A549 (cell line): ENCODE results near the gene RNF41. TPM values are rescaled to one million over a fixed set of nuclear protein-coding genes. Genes with fewer than 3 reads are reported as not detected.
"Not testable (repeated sequence)": the region's sequence is repeated elsewhere in the genome, so short reads cannot be mapped to it uniquely, and the experiment has no call there.

ENCODE experiments used
- ATAC-seq, 2 experiments: fragments of 200-7000 bp in 1 of 2; fragments of >200 bp in 1 of 2; cut with Nextera tagmentation in 1 of 2; cut with Tn5 transposase in 1 of 2; 3 replicates each; pipeline versions ENCODE4 v1.8.0 to v1.9.1; 2018 to 2020; ENCODE audit warnings: mild to moderate bottlenecking in 1 of 2, moderate library complexity in 1 of 2
- CTCF ChIA-PET: fragments of 300-600 bp; sonication (Branson Sonifier 250); formaldehyde crosslinking; extraction: SDS; loops from one replicate; lab custom pipeline; 2021; ENCODE audit warnings: antibody characterized with exemption, inconsistent platforms; lab: Yijun Ruan, JAX
- POLR2A ChIA-PET: fragments of 350-600 bp; formaldehyde crosslinking; extraction: SDS; loops from one replicate; lab custom pipeline; 2021; ENCODE audit warnings: antibody characterized with exemption, inconsistent platforms; lab: Yijun Ruan, JAX
- DNase-seq, 2 experiments: peaks; one replicate each; pipeline versions ENCODE4 v3.0.0 to v3.0.0-alpha.2; 2011 to 2016; ENCODE audit warnings: low read depth in 1 of 2, low spot score in 1 of 2
- FAIRE-seq: peaks from 2 replicates; lab custom pipeline; 2011; peaks lifted over from hg19 to GRCh38; lab: Jason Lieb, UNC
- H3K27ac ChIP-seq, 2 experiments: fragments of >200 bp; sonication (Bioruptor Twin); formaldehyde crosslinking; 3 replicates each; pipeline ENCODE4 v1.5.1; 2016 to 2017
- H3K4me1 ChIP-seq: fragments of >200 bp; sonication (Bioruptor Twin); formaldehyde crosslinking; 3 replicates; pipeline ENCODE4 v1.6.1; 2016
- H3K4me2 ChIP-seq: fragments of >200 bp; sonication (Bioruptor Twin); formaldehyde crosslinking; 3 replicates; pipeline ENCODE4 v1.6.1; 2016
- H3K4me3 ChIP-seq: fragments of >200 bp; sonication (Bioruptor Twin); formaldehyde crosslinking; 3 replicates; pipeline ENCODE4 v1.5.1; 2016
- H3K9me3 ChIP-seq: fragments of >200 bp; sonication (Bioruptor Twin); formaldehyde crosslinking; 3 replicates; pipeline ENCODE4 v1.6.1; 2016
- CBX2 ChIP-seq: fragments of 200-600 bp; sonication (generic); IDR thresholded peaks from 2 replicates; pipeline ENCODE4 v1.6.1; 2016; ENCODE audit warnings: low read depth, mild to moderate bottlenecking, borderline replicate concordance
- CBX8 ChIP-seq: fragments of 200-600 bp; sonication (generic); IDR thresholded peaks from 2 replicates; pipeline ENCODE4 v1.6.1; 2016
- FOSL2 ChIP-seq, 2 experiments: fragments of 450-650 bp in 1 of 2; fragments of >200 bp in 1 of 2; sonication (Bioruptor Twin) in 1 of 2; formaldehyde crosslinking; IDR thresholded peaks; 2 replicates each; pipeline versions ENCODE4 v1.5.0 to v1.6.1; 2016 to 2020; ENCODE audit warnings: mild to moderate bottlenecking in 1 of 2, moderate library complexity in 1 of 2
- FOXS1 ChIP-seq: fragments of 250-450 bp; sonication (Bioruptor Pico); IDR thresholded peaks from 2 replicates; pipeline ENCODE4 v1.5.0; 2020; ENCODE audit warnings: mild to moderate bottlenecking, moderate library complexity
- HES2 ChIP-seq: fragments of >200 bp; sonication (Bioruptor Twin); formaldehyde crosslinking; IDR thresholded peaks from 2 replicates; pipeline ENCODE4 v1.6.1; 2016
- HEYL ChIP-seq: fragments of 250-450 bp; sonication (Bioruptor Pico); IDR thresholded peaks from 2 replicates; pipeline ENCODE4 v1.8.0; 2021; ENCODE audit warnings: mild to moderate bottlenecking, moderate library complexity
- HOXB5 ChIP-seq: fragments of 250-450 bp; sonication (Bioruptor Pico); IDR thresholded peaks from 2 replicates; pipeline ENCODE4 v1.5.0; 2020; ENCODE audit warnings: mild to moderate bottlenecking, moderate library complexity
- JUNB ChIP-seq: fragments of >200 bp; sonication (Bioruptor Twin); formaldehyde crosslinking; IDR thresholded peaks from 2 replicates; pipeline ENCODE4 v1.6.1; 2016
- MAX ChIP-seq: IDR thresholded peaks from 2 replicates; pipeline ENCODE4 v1.6.1; 2012
- PHF8 ChIP-seq: fragments of 200-600 bp; sonication (generic); IDR thresholded peaks from 2 replicates; pipeline ENCODE4 v1.6.1; 2016; ENCODE audit warnings: low read depth, mild to moderate bottlenecking, antibody characterized with exemption, moderate library complexity, borderline replicate concordance
- POLR2A ChIP-seq: IDR thresholded peaks from 2 replicates; pipeline ENCODE4 v1.6.1; 2012; ENCODE audit warnings: mild to moderate bottlenecking, low read length
- RAD21 ChIP-seq, 2 experiments: fragments of >200 bp in 1 of 2; sonication (Bioruptor Twin) in 1 of 2; formaldehyde crosslinking in 1 of 2; IDR thresholded peaks in 1 of 2; conservative IDR thresholded peaks in 1 of 2; 2 replicates in 1 of 2; 3 replicates in 1 of 2; pipeline ENCODE4 v1.6.1; 2012 to 2018; ENCODE audit warnings: inconsistent platforms in 1 of 2
- SMC3 ChIP-seq: fragments of >200 bp; sonication (Bioruptor Twin); formaldehyde crosslinking; IDR thresholded peaks from 3 replicates; pipeline ENCODE4 v1.6.1; 2018; ENCODE audit warnings: inconsistent platforms
- USF2 ChIP-seq: fragments of 450-650 bp; IDR thresholded peaks from 2 replicates; pipeline ENCODE4 v1.6.1; 2014; ENCODE audit warnings: antibody characterized with exemption
- ZC3H11A ChIP-seq: fragments of 450-650 bp; IDR thresholded peaks from 2 replicates; pipeline ENCODE4 v1.6.1; 2014; ENCODE audit warnings: antibody characterized with exemption, mild to moderate bottlenecking
- ZFP36 ChIP-seq: fragments of 450-650 bp; IDR thresholded peaks from 2 replicates; pipeline ENCODE4 v1.6.1; 2014; ENCODE audit warnings: borderline replicate concordance; ENCODE audit not compliant: partially characterized antibody
- WGBS: methylation state at CpG from one replicate; pipeline ENCODE4 v1.1.6; 2017; ENCODE audit errors: missing lambda C conversion rate; 5-methylcytosine and 5-hydroxymethylcytosine counted together
- polyA plus RNA-seq, 4 experiments: library from polyadenylated mRNA; depleted of rRNA in 3 of 4; stranded (reverse); fragments of >200 nt; fragmentation: RNase III in 1 of 4; extraction: RNeasy Plus Mini Kit Qiagen cat#74134 plus additional on column Dnase treatment in 1 of 4; gene quantifications; 2 replicates in 3 of 4; 3 replicates in 1 of 4; pipeline ENCODE4 v1.2.3, GENCODE V29; 2011 to 2017
- TF ChIP-seq, protein P1 (sequence below): fragments of >200 bp; sonication (Bioruptor Twin); formaldehyde crosslinking; IDR thresholded peaks from 3 replicates; pipeline ENCODE4 v1.5.1; 2016
- TF ChIP-seq, protein P2 (sequence below): fragments of 200-600 bp; sonication (generic); IDR thresholded peaks from 2 replicates; pipeline ENCODE4 v1.6.1; 2016; ENCODE audit warnings: antibody characterized with exemption, mild to moderate bottlenecking, moderate library complexity
- TF ChIP-seq, protein P3 (sequence below): fragments of 150-350 bp; IDR thresholded peaks from 2 replicates; pipeline ENCODE4 v1.6.1; 2014; ENCODE audit warnings: low read depth, mild to moderate bottlenecking, low read length

The RNF41 gene
- polyA plus RNA-seq, 2 of the 4 experiments (the other 2 are of a cell fraction), result 21.7 to 47.8 TPM

GRCh38 chr12:56266068-56266692 is 44.5 kb upstream of the RNF41 start:
- Histone ChIP-seq H3K27ac (peak overlapping the region; percentile 77 to 93), H3K4me3 (peak overlapping the region; percentile 47), H3K4me1 (peaks cover 27% of the 10 kb centered on the region), H3K4me2 (peak overlapping the region; percentile 85)
- WGBS, result 55% methylated on average over 14 of the region's 16 CpGs
- DNase-seq, ATAC-seq, FAIRE-seq, H3K9me3 ChIP-seq: not testable (repeated sequence)
- CTCF ChIA-PET, result interaction anchor here (0.6 to 9.8 kb wide), 23 partner anchors 9 to 198 kb away, joined by 3 to 146 read pairs (median 4); partner anchors contain the start of genes ANKRD52, PAN2, SMARCC2 and ZC3H10
- TF ChIP-seq ZC3H11A, result peak; percentile 95
- POLR2A ChIA-PET, result interaction anchor here (0.6 to 2.2 kb wide), 11 partner anchors 9 to 422 kb away, joined by 3 to 16 read pairs (median 8); partner anchors contain the start of genes ANKRD52, CNPY2, PTGES3 and RNF41

DNA sequence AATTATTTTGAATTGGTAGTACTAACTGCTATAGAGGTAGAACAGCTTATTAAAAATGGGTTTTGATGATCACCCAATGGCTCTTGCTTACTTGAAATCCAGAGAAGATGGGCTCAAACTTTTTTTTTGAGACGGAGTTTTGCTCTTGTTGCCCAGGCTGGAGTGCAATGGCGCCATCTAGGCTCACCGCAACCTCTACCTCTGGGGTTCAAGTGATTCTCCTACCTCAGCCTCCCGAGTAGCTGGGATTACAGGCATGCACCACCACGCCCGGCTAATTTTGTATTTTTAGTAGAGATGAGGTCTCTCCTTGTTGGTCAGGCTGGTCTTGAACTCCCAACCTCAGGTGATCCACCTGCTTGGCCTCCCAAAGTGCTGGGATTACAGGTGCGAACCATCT is 41.2 kb upstream of the RNF41 start:
- ATAC-seq, H3K9me3 ChIP-seq, FAIRE-seq, H3K4me3 ChIP-seq, H3K4me2 ChIP-seq, DNase-seq: not testable (repeated sequence)
- WGBS, result 95% methylated on average over 7 of the region's 7 CpGs
- Histone ChIP-seq H3K27ac (peak overlapping the region in 1 of 2 experiments; percentile 86; a peak in 3 of 6 replicates), H3K4me1 (peaks cover 43% of the 10 kb centered on the region)
- ChIA-PET CTCF (interaction anchor here (0.7 to 9.6 kb wide), 5 partner anchors 15 to 201 kb away, joined by 3 to 101 read pairs (median 8); partner anchors contain the start of gene SMARCC2), POLR2A (interaction anchor here (0.6 kb wide), 1 partner anchor 25 kb away, joined by 13 read pairs; no protein-coding TSS in a partner anchor)
- TF ChIP-seq, protein P1, sequence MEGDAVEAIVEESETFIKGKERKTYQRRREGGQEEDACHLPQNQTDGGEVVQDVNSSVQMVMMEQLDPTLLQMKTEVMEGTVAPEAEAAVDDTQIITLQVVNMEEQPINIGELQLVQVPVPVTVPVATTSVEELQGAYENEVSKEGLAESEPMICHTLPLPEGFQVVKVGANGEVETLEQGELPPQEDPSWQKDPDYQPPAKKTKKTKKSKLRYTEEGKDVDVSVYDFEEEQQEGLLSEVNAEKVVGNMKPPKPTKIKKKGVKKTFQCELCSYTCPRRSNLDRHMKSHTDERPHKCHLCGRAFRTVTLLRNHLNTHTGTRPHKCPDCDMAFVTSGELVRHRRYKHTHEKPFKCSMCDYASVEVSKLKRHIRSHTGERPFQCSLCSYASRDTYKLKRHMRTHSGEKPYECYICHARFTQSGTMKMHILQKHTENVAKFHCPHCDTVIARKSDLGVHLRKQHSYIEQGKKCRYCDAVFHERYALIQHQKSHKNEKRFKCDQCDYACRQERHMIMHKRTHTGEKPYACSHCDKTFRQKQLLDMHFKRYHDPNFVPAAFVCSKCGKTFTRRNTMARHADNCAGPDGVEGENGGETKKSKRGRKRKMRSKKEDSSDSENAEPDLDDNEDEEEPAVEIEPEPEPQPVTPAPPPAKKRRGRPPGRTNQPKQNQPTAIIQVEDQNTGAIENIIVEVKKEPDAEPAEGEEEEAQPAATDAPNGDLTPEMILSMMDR, result 0 out of 3 replicates have a peak, but pooled peaks have one; percentile 22

GRCh38 chr12:56261503-56262232 is 39.9 kb upstream of the RNF41 start:
- DNase-seq, result peak; percentile 85 to 95
- peak; percentile 79 for FAIRE-seq
- Histone ChIP-seq H3K9me3 (no peaks in the 10 kb centered on the region), H3K4me1 (peaks cover 43% of the 10 kb centered on the region), H3K27ac (peak overlapping the region; percentile 82 to 86), H3K4me2 (peak overlapping the region; percentile 61), H3K4me3 (no peak overlapping the region)
- peak; percentile 54 to 71 for ATAC-seq
- POLR2A ChIA-PET, result no interaction called here
- 31% methylated on average over 5 of the region's 5 CpGs for WGBS
- CTCF ChIA-PET, result interaction anchor here (1.4 to 9.6 kb wide), 6 partner anchors 14 to 203 kb away, joined by 3 to 101 read pairs (median 12); partner anchors contain the start of gene SMARCC2
- TF ChIP-seq SMC3 (no peak), CBX2 (no peak), FOSL2 (IDR thresholded peaks at IDR 0.05) (no peak), FOSL2 (CRISPR knock-in tag; IDR thresholded peaks at IDR 0.05) (peak; percentile 85), ZC3H11A (no peak), HES2 (no peak), CBX8 (no peak), MAX (peak; percentile 69), HOXB5 (CRISPR knock-in tag) (peak; percentile 48; the same call in 1 of the 2 replicates), JUNB (0 out of 2 replicates have a peak, but pooled peaks have one; percentile 17), PHF8 (no peak), POLR2A (no peak), USF2 (peak; percentile 85), RAD21 (conservative IDR thresholded peaks at IDR 0.05 in 1 of 2, IDR thresholded peaks at IDR 0.05 in 1 of 2) (peak; percentile 21 to 23; a peak in 1 of 5 replicates), ZFP36 (peak; percentile 97), HEYL (CRISPR knock-in tag) (no peak), FOXS1 (no peak)
- TF ChIP-seq, protein P2, sequence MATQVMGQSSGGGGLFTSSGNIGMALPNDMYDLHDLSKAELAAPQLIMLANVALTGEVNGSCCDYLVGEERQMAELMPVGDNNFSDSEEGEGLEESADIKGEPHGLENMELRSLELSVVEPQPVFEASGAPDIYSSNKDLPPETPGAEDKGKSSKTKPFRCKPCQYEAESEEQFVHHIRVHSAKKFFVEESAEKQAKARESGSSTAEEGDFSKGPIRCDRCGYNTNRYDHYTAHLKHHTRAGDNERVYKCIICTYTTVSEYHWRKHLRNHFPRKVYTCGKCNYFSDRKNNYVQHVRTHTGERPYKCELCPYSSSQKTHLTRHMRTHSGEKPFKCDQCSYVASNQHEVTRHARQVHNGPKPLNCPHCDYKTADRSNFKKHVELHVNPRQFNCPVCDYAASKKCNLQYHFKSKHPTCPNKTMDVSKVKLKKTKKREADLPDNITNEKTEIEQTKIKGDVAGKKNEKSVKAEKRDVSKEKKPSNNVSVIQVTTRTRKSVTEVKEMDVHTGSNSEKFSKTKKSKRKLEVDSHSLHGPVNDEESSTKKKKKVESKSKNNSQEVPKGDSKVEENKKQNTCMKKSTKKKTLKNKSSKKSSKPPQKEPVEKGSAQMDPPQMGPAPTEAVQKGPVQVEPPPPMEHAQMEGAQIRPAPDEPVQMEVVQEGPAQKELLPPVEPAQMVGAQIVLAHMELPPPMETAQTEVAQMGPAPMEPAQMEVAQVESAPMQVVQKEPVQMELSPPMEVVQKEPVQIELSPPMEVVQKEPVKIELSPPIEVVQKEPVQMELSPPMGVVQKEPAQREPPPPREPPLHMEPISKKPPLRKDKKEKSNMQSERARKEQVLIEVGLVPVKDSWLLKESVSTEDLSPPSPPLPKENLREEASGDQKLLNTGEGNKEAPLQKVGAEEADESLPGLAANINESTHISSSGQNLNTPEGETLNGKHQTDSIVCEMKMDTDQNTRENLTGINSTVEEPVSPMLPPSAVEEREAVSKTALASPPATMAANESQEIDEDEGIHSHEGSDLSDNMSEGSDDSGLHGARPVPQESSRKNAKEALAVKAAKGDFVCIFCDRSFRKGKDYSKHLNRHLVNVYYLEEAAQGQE, result no peak
- TF ChIP-seq, protein P3, sequence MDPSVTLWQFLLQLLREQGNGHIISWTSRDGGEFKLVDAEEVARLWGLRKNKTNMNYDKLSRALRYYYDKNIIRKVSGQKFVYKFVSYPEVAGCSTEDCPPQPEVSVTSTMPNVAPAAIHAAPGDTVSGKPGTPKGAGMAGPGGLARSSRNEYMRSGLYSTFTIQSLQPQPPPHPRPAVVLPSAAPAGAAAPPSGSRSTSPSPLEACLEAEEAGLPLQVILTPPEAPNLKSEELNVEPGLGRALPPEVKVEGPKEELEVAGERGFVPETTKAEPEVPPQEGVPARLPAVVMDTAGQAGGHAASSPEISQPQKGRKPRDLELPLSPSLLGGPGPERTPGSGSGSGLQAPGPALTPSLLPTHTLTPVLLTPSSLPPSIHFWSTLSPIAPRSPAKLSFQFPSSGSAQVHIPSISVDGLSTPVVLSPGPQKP, result no peak
